ENCODE data around the gene C10orf95. TPM values are rescaled to one million over a fixed set of nuclear protein-coding genes. Genes with fewer than 3 reads are reported as not detected.

The C10orf95 gene
- total and polyA plus RNA-seq, 2 of the 13 experiments (the other 11 are each of a cell fraction or from before 2014, with no cell fraction given), result 0.05 to 0.07 TPM

DNA sequence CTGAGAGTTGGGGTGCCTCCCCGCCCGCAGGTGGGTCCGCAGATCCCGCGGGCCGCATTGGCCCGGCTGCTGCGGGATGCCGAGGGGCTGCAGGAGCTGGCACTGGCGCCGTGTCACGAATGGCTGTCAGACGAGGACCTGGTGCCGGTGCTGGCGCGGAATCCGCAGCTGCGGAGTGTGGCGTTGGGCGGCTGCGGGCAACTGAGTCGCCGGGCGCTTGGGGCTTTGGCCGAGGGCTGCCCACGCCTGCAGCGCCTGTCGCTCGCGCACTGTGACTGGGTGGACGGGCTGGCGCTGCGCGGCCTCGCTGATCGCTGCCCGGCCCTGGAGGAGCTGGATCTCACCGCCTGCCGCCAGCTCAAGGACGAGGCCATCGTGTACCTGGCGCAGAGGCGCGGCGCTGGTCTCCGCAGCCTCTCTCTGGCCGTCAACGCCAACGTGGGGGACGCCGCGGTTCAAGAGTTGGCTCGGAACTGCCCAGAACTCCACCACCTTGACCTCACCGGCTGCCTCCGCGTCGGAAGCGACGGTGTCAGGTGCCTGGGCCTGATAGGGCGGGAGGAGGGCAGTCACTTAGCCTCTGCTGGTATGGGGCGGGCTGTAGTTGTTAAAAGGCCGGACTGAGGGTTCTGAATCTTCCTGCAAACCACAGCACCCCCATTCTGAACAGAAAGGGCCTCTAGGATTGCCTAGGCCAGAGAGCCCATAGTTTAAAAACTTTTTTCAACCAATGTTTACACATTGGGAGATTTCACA, 29.4 kb downstream of the C10orf95 start (continued):
- TF ChIP-seq MYNN (CRISPR knock-in tag; IDR thresholded peaks at IDR 0.05; ENCODE audit: low read depth) (no peak), ZNF383 (CRISPR knock-in tag; IDR thresholded peaks at IDR 0.05; ENCODE audit: borderline replicate concordance) (no peak), AGO1 (IDR thresholded peaks at IDR 0.05; ENCODE audit: low read depth, low read length, poor library complexity, severe bottlenecking) (peak; percentile 29), ZNF331 (CRISPR knock-in tag; IDR thresholded peaks at IDR 0.05) (no peak), ZNF501 (CRISPR knock-in tag; IDR thresholded peaks at IDR 0.05) (peak; percentile 12; the same call in 1 of the 2 replicates), ZFP82 (CRISPR knock-in tag; IDR thresholded peaks at IDR 0.05; ENCODE audit: borderline replicate concordance) (no peak), MXD4 (CRISPR knock-in tag; IDR thresholded peaks at IDR 0.05) (no peak), ZNF703 (CRISPR knock-in tag; IDR thresholded peaks at IDR 0.05; ENCODE audit: borderline replicate concordance) (no peak), ARHGAP35 (CRISPR knock-in tag; IDR thresholded peaks at IDR 0.05; ENCODE audit: borderline replicate concordance) (peak; percentile 58; the same call in 1 of the 2 replicates), IKZF1 (IDR thresholded peaks at IDR 0.05) (no peak), KDM1A (CRISPR knock-in tag; IDR thresholded peaks at IDR 0.05) (no peak), ZNF460 (CRISPR knock-in tag; IDR thresholded peaks at IDR 0.05; ENCODE audit: borderline replicate concordance) (no peak), TAF15 (IDR thresholded peaks at IDR 0.05; ENCODE audit: low read depth, low read length, poor library complexity, severe bottlenecking) (no peak), ZNF20 (CRISPR knock-in tag; IDR thresholded peaks at IDR 0.05) (no peak), MZF1 (CRISPR knock-in tag; IDR thresholded peaks at IDR 0.05; ENCODE audit: borderline replicate concordance) (0 out of 2 replicates have a peak, but pooled peaks have one; percentile 81), TAF1 (CRISPR knock-in tag; IDR thresholded peaks at IDR 0.05) (no peak), NFRKB (IDR thresholded peaks at IDR 0.05) (no peak), KDM6A (CRISPR knock-in tag; IDR thresholded peaks at IDR 0.05; ENCODE audit: low read depth) (no peak), KLF13 (CRISPR knock-in tag; IDR thresholded peaks at IDR 0.05) (no peak)
- TF ChIP-seq, protein P1, sequence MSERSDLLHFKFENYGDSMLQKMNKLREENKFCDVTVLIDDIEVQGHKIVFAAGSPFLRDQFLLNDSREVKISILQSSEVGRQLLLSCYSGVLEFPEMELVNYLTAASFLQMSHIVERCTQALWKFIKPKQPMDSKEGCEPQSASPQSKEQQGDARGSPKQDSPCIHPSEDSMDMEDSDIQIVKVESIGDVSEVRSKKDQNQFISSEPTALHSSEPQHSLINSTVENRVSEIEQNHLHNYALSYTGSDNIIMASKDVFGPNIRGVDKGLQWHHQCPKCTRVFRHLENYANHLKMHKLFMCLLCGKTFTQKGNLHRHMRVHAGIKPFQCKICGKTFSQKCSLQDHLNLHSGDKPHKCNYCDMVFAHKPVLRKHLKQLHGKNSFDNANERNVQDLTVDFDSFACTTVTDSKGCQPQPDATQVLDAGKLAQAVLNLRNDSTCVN (CRISPR knock-in tag; IDR thresholded peaks at IDR 0.05; ENCODE audit: borderline replicate concordance), result no peak
- TF ChIP-seq, protein P2, sequence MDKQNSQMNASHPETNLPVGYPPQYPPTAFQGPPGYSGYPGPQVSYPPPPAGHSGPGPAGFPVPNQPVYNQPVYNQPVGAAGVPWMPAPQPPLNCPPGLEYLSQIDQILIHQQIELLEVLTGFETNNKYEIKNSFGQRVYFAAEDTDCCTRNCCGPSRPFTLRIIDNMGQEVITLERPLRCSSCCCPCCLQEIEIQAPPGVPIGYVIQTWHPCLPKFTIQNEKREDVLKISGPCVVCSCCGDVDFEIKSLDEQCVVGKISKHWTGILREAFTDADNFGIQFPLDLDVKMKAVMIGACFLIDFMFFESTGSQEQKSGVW (CRISPR knock-in tag; IDR thresholded peaks at IDR 0.05; ENCODE audit: borderline replicate concordance), result no peak
- TF ChIP-seq, protein P3, sequence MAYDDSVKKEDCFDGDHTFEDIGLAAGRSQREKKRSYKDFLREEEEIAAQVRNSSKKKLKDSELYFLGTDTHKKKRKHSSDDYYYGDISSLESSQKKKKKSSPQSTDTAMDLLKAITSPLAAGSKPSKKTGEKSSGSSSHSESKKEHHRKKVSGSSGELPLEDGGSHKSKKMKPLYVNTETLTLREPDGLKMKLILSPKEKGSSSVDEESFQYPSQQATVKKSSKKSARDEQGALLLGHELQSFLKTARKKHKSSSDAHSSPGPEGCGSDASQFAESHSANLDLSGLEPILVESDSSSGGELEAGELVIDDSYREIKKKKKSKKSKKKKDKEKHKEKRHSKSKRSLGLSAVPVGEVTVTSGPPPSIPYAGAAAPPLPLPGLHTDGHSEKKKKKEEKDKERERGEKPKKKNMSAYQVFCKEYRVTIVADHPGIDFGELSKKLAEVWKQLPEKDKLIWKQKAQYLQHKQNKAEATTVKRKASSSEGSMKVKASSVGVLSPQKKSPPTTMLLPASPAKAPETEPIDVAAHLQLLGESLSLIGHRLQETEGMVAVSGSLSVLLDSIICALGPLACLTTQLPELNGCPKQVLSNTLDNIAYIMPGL (CRISPR knock-in tag; IDR thresholded peaks at IDR 0.05; ENCODE audit: borderline replicate concordance in 1 of 2, low read depth in 1 of 2), result no peak
- TF ChIP-seq, protein P4, sequence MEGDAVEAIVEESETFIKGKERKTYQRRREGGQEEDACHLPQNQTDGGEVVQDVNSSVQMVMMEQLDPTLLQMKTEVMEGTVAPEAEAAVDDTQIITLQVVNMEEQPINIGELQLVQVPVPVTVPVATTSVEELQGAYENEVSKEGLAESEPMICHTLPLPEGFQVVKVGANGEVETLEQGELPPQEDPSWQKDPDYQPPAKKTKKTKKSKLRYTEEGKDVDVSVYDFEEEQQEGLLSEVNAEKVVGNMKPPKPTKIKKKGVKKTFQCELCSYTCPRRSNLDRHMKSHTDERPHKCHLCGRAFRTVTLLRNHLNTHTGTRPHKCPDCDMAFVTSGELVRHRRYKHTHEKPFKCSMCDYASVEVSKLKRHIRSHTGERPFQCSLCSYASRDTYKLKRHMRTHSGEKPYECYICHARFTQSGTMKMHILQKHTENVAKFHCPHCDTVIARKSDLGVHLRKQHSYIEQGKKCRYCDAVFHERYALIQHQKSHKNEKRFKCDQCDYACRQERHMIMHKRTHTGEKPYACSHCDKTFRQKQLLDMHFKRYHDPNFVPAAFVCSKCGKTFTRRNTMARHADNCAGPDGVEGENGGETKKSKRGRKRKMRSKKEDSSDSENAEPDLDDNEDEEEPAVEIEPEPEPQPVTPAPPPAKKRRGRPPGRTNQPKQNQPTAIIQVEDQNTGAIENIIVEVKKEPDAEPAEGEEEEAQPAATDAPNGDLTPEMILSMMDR (CRISPR knock-in tag; IDR thresholded peaks at IDR 0.05), result no peak
